Astrocyte (in vitro differentiated cells and primary cell): ENCODE data around the gene AQP12A. TPM values are rescaled to one million over a fixed set of nuclear protein-coding genes. Genes with fewer than 3 reads are reported as not detected.

Experiments used
- DNase-seq: peaks from one replicate; pipeline ENCODE4 v3.0.0-alpha.2; 2010; ENCODE audit warnings: low read depth
- FAIRE-seq: peaks from 2 replicates; lab custom pipeline; 2011; peaks lifted over from hg19 to GRCh38; lab: Jason Lieb, UNC
- H2AFZ ChIP-seq: 2 replicates; pipeline ENCODE4 v1.6.0; 2012; ENCODE audit warnings: low read depth, low read length, inconsistent platforms
- H3K27ac ChIP-seq: 2 replicates; pipeline ENCODE4 v1.5.1; 2011; ENCODE audit warnings: low read depth, low read length, inconsistent platforms
- H3K27me3 ChIP-seq: 2 replicates; pipeline ENCODE4 v1.6.0; 2011; ENCODE audit warnings: low read length, inconsistent platforms; ENCODE audit not compliant: insufficient read depth
- H3K36me3 ChIP-seq: 2 replicates; pipeline ENCODE4 v1.5.1; 2011; ENCODE audit warnings: low read length, inconsistent platforms; ENCODE audit not compliant: insufficient read depth
- H3K4me1 ChIP-seq: 2 replicates; pipeline ENCODE4 v1.5.1; 2011; ENCODE audit warnings: low read length, inconsistent platforms; ENCODE audit not compliant: insufficient read depth
- H3K4me2 ChIP-seq: 2 replicates; pipeline ENCODE4 v1.6.0; 2012; ENCODE audit warnings: low read length, inconsistent platforms
- H3K4me3 ChIP-seq: 2 replicates; pipeline ENCODE4 v1.5.1; 2011; ENCODE audit warnings: low read depth, mild to moderate bottlenecking, low read length, inconsistent platforms; ENCODE audit not compliant: insufficient read depth
- H3K79me2 ChIP-seq: 2 replicates; pipeline ENCODE4 v1.6.0; 2012; ENCODE audit warnings: mild to moderate bottlenecking, low read length, inconsistent platforms; ENCODE audit not compliant: insufficient read depth
- H3K9ac ChIP-seq: 2 replicates; pipeline ENCODE4 v1.6.0; 2012; ENCODE audit warnings: mild to moderate bottlenecking, low read length, inconsistent platforms
- H3K9me3 ChIP-seq: 2 replicates; pipeline ENCODE4 v1.5.1; 2012; ENCODE audit warnings: low read depth, mild to moderate bottlenecking, low read length, inconsistent platforms; ENCODE audit not compliant: insufficient read depth
- H4K20me1 ChIP-seq: 2 replicates; pipeline ENCODE4 v1.6.0; 2012; ENCODE audit warnings: low read length, inconsistent platforms; ENCODE audit not compliant: insufficient read depth
- H3K27ac Mint-ChIP-seq: one replicate; pipeline ENCODE4 v1.8.0; 2021; ENCODE audit warnings: mild to moderate bottlenecking, mixed read lengths; ENCODE audit not compliant: unreplicated experiment
- H3K27me3 Mint-ChIP-seq: one replicate; pipeline ENCODE4 v1.8.0; 2021; ENCODE audit warnings: low read depth, mixed read lengths; ENCODE audit not compliant: unreplicated experiment
- H3K36me3 Mint-ChIP-seq: one replicate; pipeline ENCODE4 v1.8.0; 2021; ENCODE audit warnings: low read depth, mixed read lengths; ENCODE audit not compliant: unreplicated experiment
- H3K4me1 Mint-ChIP-seq: one replicate; pipeline ENCODE4 v1.8.0; 2021; ENCODE audit warnings: low read depth, mixed read lengths; ENCODE audit not compliant: unreplicated experiment
- H3K4me3 Mint-ChIP-seq: one replicate; pipeline ENCODE4 v1.8.0; 2021; ENCODE audit warnings: mild to moderate bottlenecking, moderate library complexity, mixed read lengths; ENCODE audit not compliant: unreplicated experiment
- H3K9me3 Mint-ChIP-seq: one replicate; pipeline ENCODE4 v1.8.0; 2021; ENCODE audit warnings: mild to moderate bottlenecking, mixed read lengths; ENCODE audit not compliant: unreplicated experiment
- CTCF ChIP-seq: IDR thresholded peaks from 2 replicates; pipeline ENCODE4 v1.5.1; 2011; ENCODE audit warnings: low read depth, mild to moderate bottlenecking, inconsistent platforms, low read length, moderate library complexity; ENCODE audit not compliant: insufficient read depth
- EZH2 ChIP-seq: IDR thresholded peaks from 2 replicates; pipeline ENCODE4 v1.6.1; 2012; ENCODE audit warnings: mild to moderate bottlenecking, low read length, inconsistent platforms; ENCODE audit not compliant: insufficient read depth
- total RNA-seq: library from RNA; stranded (reverse); gene quantifications from 2 replicates; pipeline ENCODE4 v1.2.1, GENCODE V29; 2021

AQP12A gene
- total RNA-seq, 1 donor from 2014 or later: not detected

GRCh38 chr2:240745456-240745855 lies 53.8 kb downstream of the AQP12A start:
- Histone ChIP-seq H3K4me3 (no peak overlapping the region), H3K9me3 (no peaks in the 10 kb centered on the region)
- TF ChIP-seq CTCF (no peak), EZH2 (no peak)

GRCh38 chr2:240745962-240746361 lies 54.3 kb downstream of the AQP12A start:
- Histone ChIP-seq H3K9ac (no peak overlapping the region), H3K27ac (no peak overlapping the region), H3K4me3 (no peak overlapping the region), H3K36me3 (no peaks in the 10 kb centered on the region), H3K4me1 (no peaks in the 10 kb centered on the region), H4K20me1 (no peaks in the 10 kb centered on the region), H3K27me3 (no peaks in the 10 kb centered on the region), H3K4me2 (no peak overlapping the region), H3K9me3 (no peaks in the 10 kb centered on the region), H2AFZ (no peak overlapping the region), H3K79me2 (no peaks in the 10 kb centered on the region)
- no peak for DNase-seq
- Mint-ChIP-seq H3K27me3 (peaks cover 21% of the 10 kb centered on the region), H3K4me1 (no peaks in the 10 kb centered on the region), H3K36me3 (peaks cover 5% of the 10 kb centered on the region), H3K4me3 (no peak overlapping the region), H3K27ac (no peak overlapping the region), H3K9me3 (no peaks in the 10 kb centered on the region)
- no peak for TF ChIP-seq EZH2
- TF ChIP-seq CTCF: no peak
- no peak for FAIRE-seq

More at GRCh38 chr2:240745456-240745855, 53.8 kb downstream of the AQP12A start:
- no peaks in the 10 kb centered on the region for H3K4me1 ChIP-seq
- H3K4me1 Mint-ChIP-seq: no peaks in the 10 kb centered on the region
- no peak overlapping the region for H3K4me2 ChIP-seq
- peaks cover 23% of the 10 kb centered on the region for H3K27me3 Mint-ChIP-seq
- H3K36me3 ChIP-seq: no peaks in the 10 kb centered on the region
- no peaks in the 10 kb centered on the region for H3K9me3 Mint-ChIP-seq
- H2AFZ ChIP-seq: no peak overlapping the region
- no peaks in the 10 kb centered on the region for H4K20me1 ChIP-seq
- H3K36me3 Mint-ChIP-seq: peaks cover 5% of the 10 kb centered on the region
- no peaks in the 10 kb centered on the region for H3K27me3 ChIP-seq
- no peak for FAIRE-seq
- H3K9ac ChIP-seq: no peak overlapping the region
- H3K27ac Mint-ChIP-seq: no peak overlapping the region
- H3K27ac ChIP-seq: no peak overlapping the region
- H3K4me3 Mint-ChIP-seq: no peak overlapping the region
- no peak for DNase-seq
- no peaks in the 10 kb centered on the region for H3K79me2 ChIP-seq

- no peak overlapping the region for H3K27ac ChIP-seq
- H3K27me3 ChIP-seq: no peaks in the 10 kb centered on the region
- Mint-ChIP-seq H3K4me1 (no peaks in the 10 kb centered on the region), H3K4me3 (no peak overlapping the region), H3K27ac (no peak overlapping the region), H3K9me3 (no peaks in the 10 kb centered on the region), H3K27me3 (peaks cover 22% of the 10 kb centered on the region), H3K36me3 (peaks cover 4% of the 10 kb centered on the region)
- H3K4me2 ChIP-seq: no peak overlapping the region
- H3K9me3 ChIP-seq: no peaks in the 10 kb centered on the region
- no peak overlapping the region for H3K9ac ChIP-seq
- no peak overlapping the region for H2AFZ ChIP-seq
- no peaks in the 10 kb centered on the region for H4K20me1 ChIP-seq
- H3K79me2 ChIP-seq: no peaks in the 10 kb centered on the region
- no peak for FAIRE-seq
- no peaks in the 10 kb centered on the region for H3K36me3 ChIP-seq
- TF ChIP-seq CTCF (no peak), EZH2 (no peak)
- no peak overlapping the region for H3K4me3 ChIP-seq
- DNase-seq: no peak
- H3K4me1 ChIP-seq: no peaks in the 10 kb centered on the region
Measured at GRCh38 chr2:240746671-240747070, 55.0 kb downstream of the AQP12A start.
